Left ventricle myocardium inferior (tissue), 1 donor: ENCODE data around the gene SCN8A. TPM values are rescaled to one million over a fixed set of nuclear protein-coding genes. Genes with fewer than 3 reads are reported as not detected.

Experiments
- DNase-seq: peaks from one replicate; pipeline ENCODE4 v3.0.0-alpha.2; 2020
- H3K27ac ChIP-seq: fragments of 200-600 bp; replicated peaks from 2 replicates; pipeline ENCODE4 v1.8.0; 2021
- H3K27me3 ChIP-seq: fragments of 200-600 bp; 2 replicates; pipeline ENCODE4 v1.8.0; 2021; ENCODE audit warnings: low read depth
- H3K36me3 ChIP-seq: fragments of 200-600 bp; 2 replicates; pipeline ENCODE4 v1.8.0; 2021
- H3K4me1 ChIP-seq: fragments of 200-600 bp; 2 replicates; pipeline ENCODE4 v1.8.0; 2021
- H3K4me3 ChIP-seq: fragments of 200-600 bp; 2 replicates; pipeline ENCODE4 v1.8.0; 2021; ENCODE audit warnings: mild to moderate bottlenecking, moderate library complexity
- H3K9me3 ChIP-seq: fragments of 200-600 bp; replicated peaks from 2 replicates; pipeline ENCODE4 v1.8.0; 2021
- CTCF ChIP-seq: fragments of 200-600 bp; IDR thresholded peaks from 2 replicates; pipeline ENCODE4 v1.8.0; 2021; ENCODE audit warnings: antibody characterized with exemption, mild to moderate bottlenecking, borderline replicate concordance
- intact Hi-C: fragments of 100-400 bp; cut with micrococcal nuclease; formaldehyde crosslinking; loops from one replicate; pipeline ENCODE4 v1.11.0; 2022
- total RNA-seq: library from RNA; stranded (reverse); fragmentation: NEBNext Ultra II Directional; extraction: Animal tissue kit (Norgen Biotek cat#: 25700); gene quantifications from one replicate; pipeline ENCODE4 v1.2.1, GENCODE V29; 2021
- donor health status: DM: no; HTN: yes; CAD: no; lungs with severe emphysema.

SCN8A gene
- total RNA-seq, 1 donor from 2014 or later: 0.41 TPM

DNA sequence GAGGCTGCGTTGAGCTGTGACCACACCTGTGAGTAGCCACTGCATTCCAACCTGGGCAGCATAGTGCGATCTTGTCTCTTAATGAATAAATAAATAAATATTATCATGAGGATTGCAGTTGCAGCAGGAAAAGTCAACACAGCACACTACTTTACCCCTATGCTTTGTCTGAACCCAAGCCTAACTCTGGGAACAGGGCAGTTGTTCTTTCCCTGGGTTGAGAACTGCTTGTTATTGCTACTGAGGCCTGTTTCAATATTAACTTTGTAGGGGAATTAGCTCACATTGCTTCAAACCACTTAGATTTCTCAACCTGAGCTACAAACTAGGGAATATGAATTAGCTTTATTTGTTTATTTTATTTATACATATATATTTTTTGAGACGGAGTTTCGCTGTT, 102.5 kb downstream of the SCN8A start:
- Histone ChIP-seq H3K27ac (no peak overlapping the region), H3K36me3 (no peaks in the 10 kb centered on the region), H3K4me3 (no peak overlapping the region), H3K9me3 (no peaks in the 10 kb centered on the region), H3K27me3 (no peaks in the 10 kb centered on the region), H3K4me1 (peaks cover 10% of the 10 kb centered on the region)
- TF ChIP-seq CTCF: no peak
- intact Hi-C loops: no loop called here
- no peak for DNase-seq

- H3K27me3 ChIP-seq: no peaks in the 10 kb centered on the region
- H3K9me3 ChIP-seq: no peaks in the 10 kb centered on the region
- no peaks in the 10 kb centered on the region for H3K36me3 ChIP-seq
- no peak overlapping the region for H3K4me3 ChIP-seq
- TF ChIP-seq CTCF: no peak
- no peak for DNase-seq
- no peak overlapping the region for H3K27ac ChIP-seq
- peaks cover 10% of the 10 kb centered on the region for H3K4me1 ChIP-seq
- intact Hi-C loops: no loop called here
These were observed 103.1 kb downstream of the SCN8A start for GRCh38 chr12:51694146-51694545.

DNA sequence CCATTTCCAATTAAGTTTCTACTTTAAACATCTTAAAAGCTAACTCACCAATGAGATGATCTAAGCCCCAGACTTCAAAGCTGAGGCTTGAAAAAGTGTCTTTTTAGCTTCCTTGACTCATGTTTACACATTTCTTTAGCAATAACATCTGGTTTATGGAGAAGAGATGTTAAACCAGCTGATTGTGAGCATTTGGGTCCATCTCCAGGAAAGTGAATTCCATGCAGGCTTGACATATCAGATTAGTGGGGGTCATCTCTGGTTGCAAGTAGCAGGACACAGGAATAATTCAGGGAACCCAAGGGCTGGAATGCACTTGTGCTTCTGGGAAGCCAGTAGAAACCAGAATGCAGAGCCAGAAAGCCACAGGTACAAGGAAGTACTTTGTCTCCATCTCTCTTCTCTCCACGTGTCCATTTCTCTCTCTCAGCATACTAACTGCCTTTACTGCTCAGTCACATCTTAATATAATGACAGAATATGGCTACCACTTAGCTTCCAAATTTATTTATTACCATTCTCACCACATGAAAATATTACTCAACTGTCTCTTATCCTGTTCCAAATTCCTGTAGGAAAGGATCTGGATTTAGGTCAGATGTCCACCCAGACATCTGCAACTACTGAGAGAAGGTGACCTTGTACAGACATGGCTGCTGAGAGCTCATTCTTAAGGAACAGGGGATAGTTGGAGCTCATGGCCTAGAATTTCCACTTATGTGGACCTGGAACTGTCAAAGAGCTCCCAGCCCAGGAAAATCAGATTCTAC, 104.4 kb downstream of the SCN8A start:
- intact Hi-C loops: no loop called here
- H3K4me3 ChIP-seq: no peak overlapping the region
- peaks cover 10% of the 10 kb centered on the region for H3K4me1 ChIP-seq
- H3K9me3 ChIP-seq: no peaks in the 10 kb centered on the region
- H3K36me3 ChIP-seq: no peaks in the 10 kb centered on the region
- no peak for TF ChIP-seq CTCF
- H3K27me3 ChIP-seq: no peaks in the 10 kb centered on the region
- no peak overlapping the region for H3K27ac ChIP-seq
- DNase-seq: no peak

DNA sequence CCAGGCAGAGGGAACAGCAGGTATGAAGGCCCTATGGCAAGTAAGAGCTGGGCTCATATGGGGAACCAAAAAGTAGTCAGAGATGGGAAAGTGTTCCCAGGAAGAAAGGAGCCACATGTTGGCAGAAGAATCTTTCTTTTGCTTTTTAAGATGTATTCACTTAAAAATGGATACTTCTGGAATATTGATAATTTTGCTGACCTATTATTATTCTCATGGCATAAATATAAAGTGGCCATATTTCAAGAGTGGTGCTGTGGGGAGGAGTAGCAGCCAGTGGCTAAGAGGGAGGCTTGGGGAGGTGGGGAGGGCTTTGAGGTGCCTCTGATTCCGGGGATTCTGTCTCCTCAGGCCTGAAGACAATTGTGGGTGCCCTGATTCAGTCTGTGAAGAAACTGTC, 108.2 kb downstream of the SCN8A start:
- Histone ChIP-seq H3K27ac (no peak overlapping the region), H3K36me3 (no peaks in the 10 kb centered on the region), H3K4me3 (no peak overlapping the region), H3K27me3 (no peaks in the 10 kb centered on the region), H3K4me1 (no peaks in the 10 kb centered on the region), H3K9me3 (no peaks in the 10 kb centered on the region)
- DNase-seq: no peak
- intact Hi-C loops: no loop called here
- no peak for TF ChIP-seq CTCF

DNA sequence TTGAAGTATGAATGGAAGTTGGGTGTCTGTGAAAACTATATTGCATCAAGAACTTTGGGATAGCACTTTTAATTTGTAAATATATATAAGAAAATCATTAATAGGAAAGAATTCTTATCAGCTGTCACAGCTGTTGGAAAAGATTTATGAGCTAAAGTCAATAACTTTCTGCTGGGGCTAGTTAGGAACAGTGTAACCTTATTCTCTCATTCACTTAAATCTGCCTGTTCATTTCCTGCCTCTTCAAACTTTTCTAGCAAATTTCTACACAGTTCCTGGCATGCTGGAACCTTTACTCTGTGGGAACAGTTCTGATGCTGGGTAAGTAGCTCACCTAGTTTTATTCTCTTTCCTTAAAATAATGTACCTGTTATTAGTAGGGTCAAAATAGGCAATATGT, 109.9 kb downstream of the SCN8A start:
- no peak overlapping the region for H3K4me3 ChIP-seq
- H3K36me3 ChIP-seq: no peaks in the 10 kb centered on the region
- no peak for TF ChIP-seq CTCF
- H3K4me1 ChIP-seq: no peaks in the 10 kb centered on the region
- no peaks in the 10 kb centered on the region for H3K27me3 ChIP-seq
- no peak for DNase-seq
- H3K27ac ChIP-seq: no peak overlapping the region
- intact Hi-C loops: no loop called here
- H3K9me3 ChIP-seq: no peaks in the 10 kb centered on the region
